Measurements from ENCODE around the gene KCNJ5.

GRCh38 chr11:128843198-128843785 lies 47.9 kb upstream of the KCNJ5 start:
- no peak for TF ChIP-seq POLR2AphosphoS5 (IDR thresholded peaks at IDR 0.05; ENCODE audit: low read length)
- no peak for TF ChIP-seq CTCF (IDR thresholded peaks at IDR 0.05 in 2 of 3, conservative IDR thresholded peaks at IDR 0.05 in 1 of 3; ENCODE audit: control insufficient read depth in 2 of 3, extremely low read depth in 1 of 3, insufficient read depth in 1 of 3, low read depth in 3 of 3, low read length in 3 of 3)
- no peak for TF ChIP-seq SP1 (IDR thresholded peaks at IDR 0.05; ENCODE audit: low read depth, low read length)
- no peak for TF ChIP-seq EGR1 (IDR thresholded peaks at IDR 0.05; ENCODE audit: borderline replicate concordance in 1 of 2, low read depth in 2 of 2, low read length in 2 of 2)
- no peak for TF ChIP-seq TAF1 (IDR thresholded peaks at IDR 0.05; ENCODE audit: borderline replicate concordance, low read depth, low read length)
- no peak for TF ChIP-seq RAD21 (IDR thresholded peaks at IDR 0.05; ENCODE audit: insufficient read depth, low read depth, low read length)
- TF ChIP-seq STAT1 (conservative IDR thresholded peaks at IDR 0.05): no peak
- TF ChIP-seq POLR2A (IDR thresholded peaks at IDR 0.05; ENCODE audit: low read depth, low read length): no peak
- no peak for TF ChIP-seq CHD4 (IDR thresholded peaks at IDR 0.05)
- no peak for TF ChIP-seq SUPT20H (IDR thresholded peaks at IDR 0.05; ENCODE audit: borderline replicate concordance, control insufficient read depth, low read depth, low read length)
- no peak for TF ChIP-seq CBX3 (IDR thresholded peaks at IDR 0.05; ENCODE audit: borderline replicate concordance, low read depth)
- TF ChIP-seq FOS (IDR thresholded peaks at IDR 0.05; ENCODE audit: borderline replicate concordance, extremely low read depth, insufficient read length): no peak
- TF ChIP-seq CHD1 (IDR thresholded peaks at IDR 0.05; ENCODE audit: low read depth, low read length): no peak
